ENCODE measurements around the gene KDM4C. TPM values are rescaled to one million over a fixed set of nuclear protein-coding genes. Genes with fewer than 3 reads are reported as not detected.
"Not testable (repeated sequence)": the region's sequence is repeated elsewhere in the genome, so short reads cannot be mapped to it uniquely, and the experiment has no call there.

The KDM4C gene
- total RNA-seq, 1 donor from 2014 or later, result 16.5 TPM

DNA sequence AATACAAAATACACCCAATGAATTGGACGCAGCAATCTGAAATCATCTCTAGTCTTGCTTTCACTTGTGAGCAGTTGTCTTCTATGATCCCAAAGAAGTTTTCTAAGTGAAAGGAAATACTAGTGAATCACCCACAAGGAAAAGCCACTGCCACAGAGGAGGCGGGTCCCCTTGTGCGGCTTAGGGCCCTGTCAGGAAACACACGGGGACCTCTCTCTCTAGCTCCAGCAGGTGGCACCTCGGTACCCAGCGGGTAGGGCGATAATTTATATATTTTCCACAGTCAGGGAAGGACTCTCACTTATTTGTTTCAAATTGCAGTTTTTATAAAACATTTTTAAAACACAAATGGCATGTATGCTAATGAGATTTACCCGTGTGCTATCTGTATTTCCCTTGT, 417.1 kb downstream of the KDM4C start:
- no peak for DNase-seq (ENCODE audit: extremely low spot score, unreplicated experiment)
- TF ChIP-seq, protein P1, sequence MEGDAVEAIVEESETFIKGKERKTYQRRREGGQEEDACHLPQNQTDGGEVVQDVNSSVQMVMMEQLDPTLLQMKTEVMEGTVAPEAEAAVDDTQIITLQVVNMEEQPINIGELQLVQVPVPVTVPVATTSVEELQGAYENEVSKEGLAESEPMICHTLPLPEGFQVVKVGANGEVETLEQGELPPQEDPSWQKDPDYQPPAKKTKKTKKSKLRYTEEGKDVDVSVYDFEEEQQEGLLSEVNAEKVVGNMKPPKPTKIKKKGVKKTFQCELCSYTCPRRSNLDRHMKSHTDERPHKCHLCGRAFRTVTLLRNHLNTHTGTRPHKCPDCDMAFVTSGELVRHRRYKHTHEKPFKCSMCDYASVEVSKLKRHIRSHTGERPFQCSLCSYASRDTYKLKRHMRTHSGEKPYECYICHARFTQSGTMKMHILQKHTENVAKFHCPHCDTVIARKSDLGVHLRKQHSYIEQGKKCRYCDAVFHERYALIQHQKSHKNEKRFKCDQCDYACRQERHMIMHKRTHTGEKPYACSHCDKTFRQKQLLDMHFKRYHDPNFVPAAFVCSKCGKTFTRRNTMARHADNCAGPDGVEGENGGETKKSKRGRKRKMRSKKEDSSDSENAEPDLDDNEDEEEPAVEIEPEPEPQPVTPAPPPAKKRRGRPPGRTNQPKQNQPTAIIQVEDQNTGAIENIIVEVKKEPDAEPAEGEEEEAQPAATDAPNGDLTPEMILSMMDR (conservative IDR thresholded peaks at IDR 0.05), result peak; percentile 29
- H3K36me3 Mint-ChIP-seq, result peaks cover 15% of the 10 kb centered on the region
- H3K4me3 Mint-ChIP-seq, result no peak overlapping the region
- H3K27ac Mint-ChIP-seq, result no peak overlapping the region
- peaks cover 4% of the 10 kb centered on the region for H3K9me3 Mint-ChIP-seq
- H3K4me1 Mint-ChIP-seq (ENCODE audit: unreplicated experiment), result peaks cover 29% of the 10 kb centered on the region
- H3K27me3 Mint-ChIP-seq, result no peaks in the 10 kb centered on the region

DNA sequence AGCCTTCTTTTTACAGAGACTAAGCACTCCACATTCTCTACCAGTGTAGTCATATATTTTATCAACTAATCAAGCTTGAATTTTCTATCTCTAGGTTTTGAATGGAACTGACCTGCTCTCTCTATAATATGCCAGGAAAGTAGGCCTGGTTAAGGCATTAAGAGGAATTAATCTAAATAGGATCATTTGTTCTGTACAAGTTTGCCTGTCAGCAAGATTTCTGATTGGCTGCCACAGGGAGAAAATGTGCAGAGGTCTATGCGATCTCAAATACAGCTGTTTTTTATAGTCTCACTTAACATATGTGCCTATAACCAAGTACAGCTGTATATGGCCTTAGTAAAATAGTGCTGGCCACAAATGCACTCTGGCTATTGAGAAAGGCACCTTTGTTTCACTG, 418.8 kb downstream of the KDM4C start:
- no peak overlapping the region for H3K27ac Mint-ChIP-seq
- TF ChIP-seq, protein P1 (conservative IDR thresholded peaks at IDR 0.05), result no peak

DNA sequence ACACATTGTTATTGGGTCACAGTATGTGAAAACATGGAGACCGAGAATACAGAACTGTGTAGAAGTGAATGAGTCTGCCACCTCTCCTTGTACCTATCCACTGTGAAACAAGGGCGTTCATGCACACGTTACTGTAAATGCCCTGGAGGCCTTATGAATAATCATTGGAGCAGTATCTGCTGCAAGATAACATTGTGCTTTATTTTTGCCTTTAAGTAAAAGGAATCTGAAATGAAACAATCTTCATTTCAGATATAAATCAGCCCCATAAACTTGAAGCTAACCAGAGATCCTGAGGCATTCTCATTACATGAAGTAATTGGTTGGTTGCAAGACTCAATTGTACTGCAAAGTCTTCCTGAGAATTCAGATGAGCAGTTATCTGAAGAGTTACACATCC, 419.6 kb downstream of the KDM4C start:
- TF ChIP-seq, protein P1 (conservative IDR thresholded peaks at IDR 0.05), result no peak
- Mint-ChIP-seq H3K27ac (no peak overlapping the region), H3K4me1 (ENCODE audit: unreplicated experiment) (peaks cover 29% of the 10 kb centered on the region), H3K36me3 (peaks cover 10% of the 10 kb centered on the region), H3K4me3 (no peak overlapping the region), H3K27me3 (no peaks in the 10 kb centered on the region), H3K9me3 (peaks cover 10% of the 10 kb centered on the region)
- no peak for DNase-seq (ENCODE audit: extremely low spot score, unreplicated experiment)

More for the DNA sequence above, 418.8 kb downstream of the KDM4C start:
- DNase-seq (ENCODE audit: extremely low spot score, unreplicated experiment), result no peak
- Mint-ChIP-seq H3K27me3 (no peaks in the 10 kb centered on the region), H3K4me1 (ENCODE audit: unreplicated experiment) (peaks cover 29% of the 10 kb centered on the region), H3K9me3 (peaks cover 10% of the 10 kb centered on the region), H3K4me3 (no peak overlapping the region), H3K36me3 (peaks cover 10% of the 10 kb centered on the region)

DNA sequence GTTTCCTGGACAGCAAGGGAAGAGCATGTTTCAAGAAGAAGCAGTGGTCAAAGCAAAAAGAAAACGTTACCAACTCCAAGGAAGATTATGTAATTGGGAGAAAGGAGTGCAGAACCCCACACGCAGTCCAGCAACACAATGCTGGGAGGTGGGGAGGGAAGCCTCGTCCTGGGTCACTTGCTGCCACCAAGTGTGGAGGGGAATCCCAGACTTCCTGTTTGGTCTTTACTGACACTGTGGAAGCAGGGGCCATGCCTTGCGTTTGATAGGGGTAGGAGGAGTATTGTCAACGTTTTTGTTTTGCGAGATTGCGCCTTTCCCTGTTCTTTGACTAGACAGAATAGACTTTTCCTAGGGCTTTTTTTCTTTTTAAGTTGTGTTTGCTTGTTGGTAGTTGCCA, 421.0 kb downstream of the KDM4C start:
- no peak overlapping the region for H3K4me3 Mint-ChIP-seq
- H3K27ac Mint-ChIP-seq, result no peak overlapping the region
- H3K4me1 Mint-ChIP-seq (ENCODE audit: unreplicated experiment), result peaks cover 18% of the 10 kb centered on the region
- H3K36me3 Mint-ChIP-seq, result peaks cover 8% of the 10 kb centered on the region
- no peak for DNase-seq (ENCODE audit: extremely low spot score, unreplicated experiment)
- H3K27me3 Mint-ChIP-seq, result no peaks in the 10 kb centered on the region
- TF ChIP-seq, protein P1 (conservative IDR thresholded peaks at IDR 0.05), result no peak
- peaks cover 10% of the 10 kb centered on the region for H3K9me3 Mint-ChIP-seq

DNA sequence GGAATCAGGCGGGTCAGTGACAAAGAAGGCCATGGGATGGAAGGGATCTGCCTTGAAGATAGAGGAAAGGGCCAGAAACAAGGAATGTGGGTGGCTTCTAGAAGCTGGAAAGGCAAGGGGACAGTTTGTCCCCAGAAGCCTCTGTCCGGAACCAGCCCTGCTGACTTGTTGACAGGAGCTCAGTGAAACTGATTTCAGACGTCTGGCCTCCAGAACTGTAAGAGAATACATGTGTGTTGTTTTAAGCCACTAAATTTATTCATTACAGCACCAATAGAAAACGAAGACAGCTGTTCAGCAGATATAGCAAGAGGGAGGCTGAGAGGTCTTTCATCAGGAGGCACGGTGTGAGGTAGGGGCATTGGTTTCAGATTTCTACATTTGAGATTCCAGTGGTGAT, 422.5 kb downstream of the KDM4C start:
- TF ChIP-seq, protein P1 (conservative IDR thresholded peaks at IDR 0.05), result no peak
- Mint-ChIP-seq H3K4me3 (no peak overlapping the region), H3K27ac (no peak overlapping the region), H3K9me3 (peaks cover 10% of the 10 kb centered on the region), H3K36me3 (no peaks in the 10 kb centered on the region), H3K27me3 (no peaks in the 10 kb centered on the region), H3K4me1 (ENCODE audit: unreplicated experiment) (peaks cover 8% of the 10 kb centered on the region)
- no peak for DNase-seq (ENCODE audit: extremely low spot score, unreplicated experiment)

DNA sequence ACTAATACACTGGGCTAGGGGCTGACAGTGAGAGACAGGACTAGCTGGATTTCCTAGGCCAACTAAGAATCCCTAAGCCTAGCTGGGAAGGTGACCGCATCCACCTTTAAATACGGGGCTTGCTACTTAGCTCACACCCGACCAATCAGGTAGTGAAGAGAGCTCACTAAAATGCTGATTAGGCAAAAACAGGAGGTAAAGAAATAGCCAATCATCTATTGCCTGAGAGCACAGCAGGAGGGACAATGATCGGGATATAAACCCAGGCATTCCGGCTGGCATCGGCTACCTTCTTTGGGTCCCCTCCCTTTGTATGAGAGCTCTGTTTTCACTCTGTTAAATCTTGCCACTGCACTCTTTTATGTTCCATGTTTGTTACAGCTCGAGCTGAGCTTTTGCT, 425.4 kb downstream of the KDM4C start:
- H3K27ac Mint-ChIP-seq; H3K4me3 Mint-ChIP-seq; H3K27me3 Mint-ChIP-seq; DNase-seq (ENCODE audit: extremely low spot score, unreplicated experiment); H3K36me3 Mint-ChIP-seq; H3K4me1 Mint-ChIP-seq (ENCODE audit: unreplicated experiment): not testable (repeated sequence)
- peaks cover 14% of the 10 kb centered on the region for H3K9me3 Mint-ChIP-seq
